PC-3 (cell line): ENCODE data around the gene SCN5A.

Experiments used
- CTCF ChIP-seq: fragments of 300-600 bp; sonication (generic); conservative IDR thresholded peaks from 2 replicates; pipeline ENCODE4 v1.5.1; 2017; ENCODE audit warnings: antibody characterized with exemption, low read depth, mild to moderate bottlenecking, low read length
- EZH2 ChIP-seq: fragments of 300-600 bp; sonication (generic); IDR thresholded peaks from one replicate; pipeline ENCODE4 v1.6.1; 2017; ENCODE audit warnings: antibody characterized with exemption, mild to moderate bottlenecking, low read length; ENCODE audit not compliant: unreplicated experiment
- EZH2phosphoT487 ChIP-seq: fragments of 300-600 bp; sonication (generic); IDR thresholded peaks from 2 replicates; pipeline ENCODE4 v1.6.1; 2018; ENCODE audit warnings: mild to moderate bottlenecking, antibody characterized with exemption, low read length, borderline replicate concordance

GRCh38 chr3:38516669-38517068 is 132.8 kb downstream of the SCN5A start:
- TF ChIP-seq EZH2 (no peak), CTCF (no peak), EZH2phosphoT487 (no peak)
